RCC 7860 (cell line): ENCODE results near the gene EIF4G3.
"Not testable (repeated sequence)": the region's sequence is repeated elsewhere in the genome, so short reads cannot be mapped to it uniquely, and the experiment has no call there.

Experiments
- DNase-seq: peaks from one replicate; pipeline ENCODE4 v3.0.0-alpha.2; 2015; ENCODE audit warnings: low spot score
- FAIRE-seq: peaks from 2 replicates; lab custom pipeline; 2012; peaks lifted over from hg19 to GRCh38; lab: Jason Lieb, UNC

The EIF4G3 gene, protein sequence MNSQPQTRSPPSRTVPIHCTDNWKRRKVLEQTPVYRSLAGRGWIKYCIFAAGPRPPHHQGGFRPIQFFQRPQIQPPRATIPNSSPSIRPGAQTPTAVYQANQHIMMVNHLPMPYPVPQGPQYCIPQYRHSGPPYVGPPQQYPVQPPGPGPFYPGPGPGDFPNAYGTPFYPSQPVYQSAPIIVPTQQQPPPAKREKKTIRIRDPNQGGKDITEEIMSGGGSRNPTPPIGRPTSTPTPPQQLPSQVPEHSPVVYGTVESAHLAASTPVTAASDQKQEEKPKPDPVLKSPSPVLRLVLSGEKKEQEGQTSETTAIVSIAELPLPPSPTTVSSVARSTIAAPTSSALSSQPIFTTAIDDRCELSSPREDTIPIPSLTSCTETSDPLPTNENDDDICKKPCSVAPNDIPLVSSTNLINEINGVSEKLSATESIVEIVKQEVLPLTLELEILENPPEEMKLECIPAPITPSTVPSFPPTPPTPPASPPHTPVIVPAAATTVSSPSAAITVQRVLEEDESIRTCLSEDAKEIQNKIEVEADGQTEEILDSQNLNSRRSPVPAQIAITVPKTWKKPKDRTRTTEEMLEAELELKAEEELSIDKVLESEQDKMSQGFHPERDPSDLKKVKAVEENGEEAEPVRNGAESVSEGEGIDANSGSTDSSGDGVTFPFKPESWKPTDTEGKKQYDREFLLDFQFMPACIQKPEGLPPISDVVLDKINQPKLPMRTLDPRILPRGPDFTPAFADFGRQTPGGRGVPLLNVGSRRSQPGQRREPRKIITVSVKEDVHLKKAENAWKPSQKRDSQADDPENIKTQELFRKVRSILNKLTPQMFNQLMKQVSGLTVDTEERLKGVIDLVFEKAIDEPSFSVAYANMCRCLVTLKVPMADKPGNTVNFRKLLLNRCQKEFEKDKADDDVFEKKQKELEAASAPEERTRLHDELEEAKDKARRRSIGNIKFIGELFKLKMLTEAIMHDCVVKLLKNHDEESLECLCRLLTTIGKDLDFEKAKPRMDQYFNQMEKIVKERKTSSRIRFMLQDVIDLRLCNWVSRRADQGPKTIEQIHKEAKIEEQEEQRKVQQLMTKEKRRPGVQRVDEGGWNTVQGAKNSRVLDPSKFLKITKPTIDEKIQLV (N-terminal part only)

GRCh38 chr1:21176586-21177555 lies at the start of gene EIF4G3:
Gene EIF4G3 (minus strand): TSS chr1:21176897. CDS start chr1:21002742, 174,155 bp downstream.
- peak; percentile 94 for DNase-seq

GRCh38 chr1:21225065-21225464 lies 48.4 kb upstream of the EIF4G3 start:
- no peak for FAIRE-seq
- DNase-seq: no peak

More at GRCh38 chr1:21176586-21177555, at the start of gene EIF4G3:
- peak; percentile 91 for FAIRE-seq

DNA sequence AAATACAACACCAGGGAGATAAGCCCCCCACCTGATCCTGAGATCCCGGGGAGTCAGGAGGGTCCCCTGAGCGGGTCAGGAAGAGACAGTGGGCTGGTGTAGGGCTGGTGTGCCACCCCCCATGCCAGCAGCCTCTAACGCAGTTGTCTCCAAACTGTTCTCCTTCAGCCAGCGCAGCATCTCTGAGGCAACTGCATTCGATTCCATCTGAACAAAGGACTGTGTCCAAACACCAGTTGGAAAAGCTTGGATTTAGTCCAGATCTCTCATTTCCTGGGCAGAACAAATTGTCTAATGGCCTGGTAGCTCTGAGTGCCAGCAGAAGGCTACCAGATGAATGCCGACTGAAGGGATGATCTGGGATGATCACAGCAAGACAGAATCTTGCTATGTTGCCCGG lies 44.1 kb upstream of the EIF4G3 start:
- DNase-seq: no peak
- no peak for FAIRE-seq

DNA sequence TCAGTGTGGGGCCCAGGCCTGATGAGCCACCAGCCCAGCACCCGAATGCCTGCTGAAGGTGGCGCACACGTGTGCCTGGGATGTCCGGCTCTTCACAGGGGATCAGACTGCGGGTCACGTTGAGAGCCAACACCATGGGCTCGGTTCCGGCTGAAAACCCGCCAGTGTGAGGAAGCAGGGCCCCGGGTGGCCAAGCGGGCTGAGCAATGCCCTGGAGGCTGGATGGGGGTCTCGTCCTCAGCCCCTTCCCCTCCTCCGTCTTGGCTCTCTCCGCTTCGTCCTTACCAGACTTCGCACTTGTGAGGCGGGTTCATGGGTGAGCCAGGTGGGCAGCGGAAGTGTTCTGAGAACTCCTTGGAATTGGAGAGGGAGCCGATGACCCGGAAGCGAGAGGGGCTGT lies 43.0 kb upstream of the EIF4G3 start:
- DNase-seq: no peak

DNA sequence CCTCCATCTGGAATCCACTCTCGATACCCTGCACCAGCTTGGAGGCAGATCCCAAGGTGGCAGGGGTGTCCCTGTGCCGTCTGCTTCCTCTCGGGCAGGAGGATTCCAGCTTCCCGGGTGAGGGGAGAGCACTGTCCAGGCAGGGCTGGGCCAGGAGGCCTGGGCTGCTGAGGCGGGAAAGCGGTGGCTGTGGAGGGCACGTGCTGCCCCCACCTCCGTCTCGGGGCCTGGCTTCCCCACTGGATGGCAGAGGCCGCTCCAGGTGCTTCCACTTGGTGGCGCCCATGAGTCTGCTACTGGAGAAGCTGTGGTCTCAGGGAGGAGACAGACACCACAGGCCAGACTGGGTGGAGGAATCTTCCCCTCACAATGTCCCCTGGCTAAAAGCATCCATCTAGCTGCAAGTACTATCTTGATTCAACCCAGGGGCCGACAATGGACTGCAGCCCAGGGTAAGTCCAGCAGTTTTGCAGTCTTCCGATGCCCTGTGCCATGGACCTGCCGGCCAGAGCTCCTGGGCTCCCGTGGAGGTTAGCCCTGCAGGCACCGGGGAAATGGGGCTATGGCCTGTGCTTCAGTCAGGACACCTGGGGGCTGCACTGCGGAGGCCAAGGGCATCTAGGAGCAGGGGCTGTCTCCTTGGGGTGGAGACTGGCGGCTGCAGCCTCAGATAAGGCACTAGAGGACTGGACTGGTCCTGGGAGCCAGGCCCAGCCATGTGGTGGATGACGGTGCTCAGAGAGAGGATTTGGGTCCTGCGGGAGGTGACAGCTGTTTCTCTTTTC lies 41.3 kb upstream of the EIF4G3 start:
- FAIRE-seq (no peak), DNase-seq (peak; percentile 11)

More for the DNA sequence above, 43.0 kb upstream of the EIF4G3 start:
- no peak for FAIRE-seq

DNA sequence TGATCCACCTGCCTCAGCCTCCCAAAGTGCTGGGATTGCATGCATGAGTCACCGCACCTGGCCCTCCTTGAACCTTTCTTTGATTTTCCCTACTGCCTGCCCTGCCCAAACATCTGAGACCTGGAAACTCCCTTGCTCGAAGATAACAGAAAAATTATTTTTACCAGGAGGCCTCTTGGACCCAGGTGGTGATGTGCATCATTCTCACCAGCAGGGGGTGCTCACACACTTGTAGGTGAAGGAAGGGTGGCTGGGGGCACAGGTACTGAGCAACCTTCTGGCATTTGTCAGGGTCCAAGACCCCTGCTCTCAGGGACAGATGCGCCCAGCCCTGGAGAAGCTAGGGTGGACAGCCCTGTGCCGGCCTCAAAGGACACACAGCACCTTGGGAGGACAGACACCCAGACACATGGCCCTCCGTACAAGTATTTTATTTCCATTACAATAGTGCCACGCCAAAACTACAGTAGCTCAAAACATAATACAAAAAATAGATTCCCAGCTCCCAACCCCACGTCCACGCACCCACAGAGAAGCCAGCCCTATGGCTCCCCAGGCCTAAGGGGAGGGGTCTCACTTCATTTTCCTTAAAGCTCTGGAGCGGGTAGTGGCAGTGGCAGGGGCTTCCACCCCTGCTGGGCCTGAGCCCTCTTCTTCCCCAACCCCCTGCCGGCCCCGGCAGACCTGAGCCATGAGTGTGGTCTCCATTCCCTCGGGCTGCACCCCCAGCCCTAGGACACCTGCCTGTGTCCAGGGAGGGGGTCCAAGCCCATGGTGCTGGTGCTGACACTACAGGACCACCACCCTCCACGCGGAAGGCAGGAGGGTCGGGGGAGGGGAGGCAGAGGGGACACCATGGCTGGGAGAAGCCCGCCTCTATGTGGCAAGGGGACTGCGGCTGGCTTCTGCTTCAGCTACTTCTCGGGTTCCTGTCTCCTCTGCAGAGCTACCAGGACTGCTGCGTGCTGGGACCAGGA lies 40.4 kb upstream of the EIF4G3 start:
- DNase-seq: no peak
- no peak for FAIRE-seq

- FAIRE-seq (peak; percentile 57), DNase-seq (peak; percentile 76)
Measured at GRCh38 chr1:21212126-21212525, 35.4 kb upstream of the EIF4G3 start.

GRCh38 chr1:21208137-21208700 lies 31.5 kb upstream of the EIF4G3 start:
- not testable (repeated sequence) for DNase-seq, FAIRE-seq

DNA sequence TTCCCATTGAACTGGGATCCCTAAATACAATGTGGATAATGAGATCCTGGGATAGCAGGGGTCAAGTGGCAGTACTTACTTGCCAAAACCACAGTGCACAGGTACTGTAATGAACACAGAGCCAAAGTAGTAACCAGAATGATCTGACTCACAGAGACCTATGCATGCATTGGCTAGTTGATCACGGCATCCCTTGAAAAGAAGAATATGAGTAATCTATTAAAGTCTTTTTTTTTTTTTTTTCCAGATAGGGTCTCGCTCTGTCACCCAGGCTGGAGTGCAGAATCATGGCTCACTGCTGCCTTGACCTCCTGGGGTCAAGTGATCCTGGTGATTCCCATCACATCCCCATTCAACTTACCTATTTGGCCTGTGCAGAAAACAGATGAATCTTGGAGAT lies 29.4 kb upstream of the EIF4G3 start:
- FAIRE-seq (peak; percentile 99), DNase-seq (peak; percentile 94)

- no peak for FAIRE-seq
Measured at GRCh38 chr1:21205416-21205815, 28.7 kb upstream of the EIF4G3 start.

GRCh38 chr1:21201650-21202049 lies 25.0 kb upstream of the EIF4G3 start:
- FAIRE-seq (no peak), DNase-seq (no peak)

More at GRCh38 chr1:21205416-21205815, 28.7 kb upstream of the EIF4G3 start:
- DNase-seq: peak; percentile 14

GRCh38 chr1:21201238-21201637 lies 24.5 kb upstream of the EIF4G3 start:
- FAIRE-seq (peak; percentile 51), DNase-seq (peak; percentile 54)

GRCh38 chr1:21200767-21201166 lies 24.1 kb upstream of the EIF4G3 start:
- FAIRE-seq (peak; percentile 81), DNase-seq (peak; percentile 55)

DNA sequence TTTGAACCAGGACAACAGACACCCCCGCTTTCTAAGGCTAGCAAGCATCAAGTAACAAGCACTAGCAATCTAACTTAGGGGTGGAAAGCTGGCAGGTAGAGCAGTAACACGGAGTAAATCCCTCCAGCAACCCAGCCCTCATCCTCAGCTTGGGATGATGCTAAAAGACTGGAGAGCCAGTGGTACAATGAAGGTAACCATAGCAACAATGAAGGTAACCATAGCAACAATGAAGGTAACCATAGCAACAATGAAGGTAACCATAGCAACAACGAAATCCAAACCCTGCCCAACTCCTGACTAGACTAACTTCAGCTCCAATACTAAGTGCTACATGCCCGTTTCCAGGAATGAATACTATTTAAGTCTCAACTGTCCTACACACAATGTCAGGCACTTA lies 22.2 kb upstream of the EIF4G3 start:
- FAIRE-seq: no peak
- DNase-seq: no peak

- DNase-seq: no peak
- no peak for FAIRE-seq
Measured at GRCh38 chr1:21192871-21193270, 16.2 kb upstream of the EIF4G3 start.

DNA sequence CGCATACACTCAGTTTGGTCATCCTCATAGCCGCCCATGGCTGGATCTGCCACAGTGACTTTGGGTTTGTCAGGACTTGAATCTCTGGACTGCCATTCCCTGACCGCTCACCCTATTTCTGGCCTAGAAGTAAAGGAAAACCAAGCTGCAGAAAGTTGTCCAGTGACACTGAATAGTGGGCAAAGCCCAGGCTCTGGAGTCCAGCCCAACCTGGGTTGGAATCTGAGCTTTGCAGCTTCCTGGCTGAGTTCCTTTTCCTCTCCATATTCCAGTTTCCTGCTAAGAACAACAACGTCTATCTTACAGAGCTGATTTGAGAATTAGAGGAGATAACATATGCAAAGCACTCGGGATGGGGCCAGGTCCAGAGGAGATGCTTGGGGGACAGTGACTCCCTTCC lies 15.6 kb upstream of the EIF4G3 start:
- DNase-seq (no peak), FAIRE-seq (no peak)

DNA sequence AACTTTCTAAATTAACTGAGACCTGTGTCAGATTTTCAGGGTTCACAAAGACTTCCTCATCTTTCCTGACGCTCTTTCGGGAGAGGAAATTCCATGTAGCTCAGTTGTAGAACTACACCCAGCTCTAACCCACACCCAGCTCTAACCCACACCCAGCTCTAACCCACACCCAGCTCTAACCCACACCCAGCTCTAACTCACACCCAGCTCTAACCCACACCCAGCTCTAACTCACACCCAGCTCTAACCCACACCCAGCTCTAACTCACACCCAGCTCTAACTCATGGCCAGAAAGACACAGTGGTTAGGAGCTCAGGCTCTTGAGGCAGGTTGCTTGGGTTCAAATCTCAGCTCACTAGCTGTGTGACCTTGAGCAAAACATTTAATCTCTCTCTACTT lies 14.1 kb upstream of the EIF4G3 start:
- not testable (repeated sequence) for FAIRE-seq, DNase-seq
